HepG2 (cell line): ENCODE measurements around the gene FGD2. TPM values are rescaled to one million over a fixed set of nuclear protein-coding genes. Genes with fewer than 3 reads are reported as not detected.

Source experiments
- ATAD3A ChIP-seq: sonication (generic); formaldehyde crosslinking; IDR thresholded peaks from 2 replicates; pipeline ENCODE4 v1.4.0; 2020; ENCODE audit warnings: missing genetic modification reagents
- CAMTA2 ChIP-seq: sonication (generic); formaldehyde crosslinking; IDR thresholded peaks from 2 replicates; pipeline ENCODE4 v1.4.0; 2020; ENCODE audit warnings: mild to moderate bottlenecking, missing genetic modification reagents, borderline replicate concordance
- HNF4A ChIP-seq: sonication (generic); formaldehyde crosslinking; IDR thresholded peaks from 2 replicates; pipeline ENCODE4 v1.4.0; 2020; ENCODE audit warnings: missing genetic modification reagents
- KDM3A ChIP-seq: IDR thresholded peaks from 2 replicates; pipeline ENCODE4 v1.6.1; 2018; ENCODE audit warnings: low read depth, missing compliant biosample characterization
- NAIF1 ChIP-seq: sonication (generic); formaldehyde crosslinking; IDR thresholded peaks from 2 replicates; pipeline ENCODE4 v1.5.0; 2020; ENCODE audit warnings: mild to moderate bottlenecking, missing genetic modification reagents, borderline replicate concordance
- NFIC ChIP-seq: IDR thresholded peaks from 2 replicates; pipeline ENCODE4 v1.6.1; 2012; ENCODE audit warnings: mild to moderate bottlenecking, low read length, inconsistent platforms
- RAD21 ChIP-seq: fragments of 450-650 bp; formaldehyde crosslinking; IDR thresholded peaks from 2 replicates; pipeline ENCODE4 v1.5.0; 2020; ENCODE audit warnings: mild to moderate bottlenecking
- REST ChIP-seq, 2 experiments: IDR thresholded peaks; 2 replicates each; pipeline ENCODE4 v1.6.1; 2011 to 2012; ENCODE audit warnings: low read length in 2 of 2, borderline replicate concordance in 1 of 2, low read depth in 1 of 2, mild to moderate bottlenecking in 1 of 2, moderate library complexity in 1 of 2
- RXRB ChIP-seq: IDR thresholded peaks from 2 replicates; pipeline ENCODE4 v1.6.1; 2016; ENCODE audit warnings: borderline replicate concordance, missing genetic modification reagents, missing compliant biosample characterization
- SAP130 ChIP-seq: IDR thresholded peaks from 2 replicates; pipeline ENCODE4 v1.6.1; 2016; ENCODE audit warnings: low read depth
- TBX2 ChIP-seq: sonication (generic); formaldehyde crosslinking; IDR thresholded peaks from 2 replicates; pipeline ENCODE4 v1.5.0; 2020; ENCODE audit warnings: missing genetic modification reagents, mild to moderate bottlenecking, borderline replicate concordance
- YY1 ChIP-seq: IDR thresholded peaks from 2 replicates; pipeline ENCODE4 v1.6.1; 2011; ENCODE audit warnings: low read length, low read depth, moderate library complexity, mild to moderate bottlenecking; ENCODE audit not compliant: insufficient read depth, insufficient replicate concordance
- ZNF180 ChIP-seq: sonication (generic); formaldehyde crosslinking; IDR thresholded peaks from 2 replicates; pipeline ENCODE4 v1.4.0; 2020; ENCODE audit warnings: low read depth, missing genetic modification reagents, borderline replicate concordance
- ZNF329 ChIP-seq: sonication (generic); formaldehyde crosslinking; IDR thresholded peaks from 2 replicates; pipeline ENCODE4 v1.9.0; 2021; ENCODE audit warnings: low read depth, mild to moderate bottlenecking, missing genetic modification reagents
- ZNF550 ChIP-seq: sonication (generic); formaldehyde crosslinking; IDR thresholded peaks from 2 replicates; pipeline ENCODE4 v1.4.0; 2020; ENCODE audit warnings: mild to moderate bottlenecking, missing genetic modification reagents, borderline replicate concordance
- ZNF569 ChIP-seq: sonication (generic); formaldehyde crosslinking; IDR thresholded peaks from 2 replicates; pipeline ENCODE4 v1.5.0; 2020; ENCODE audit warnings: mild to moderate bottlenecking, missing genetic modification reagents, moderate library complexity, borderline replicate concordance
- ZNF589 ChIP-seq: sonication (generic); formaldehyde crosslinking; conservative IDR thresholded peaks from 2 replicates; pipeline ENCODE4 v1.8.0; 2022; ENCODE audit warnings: mild to moderate bottlenecking, moderate library complexity, missing genetic modification reagents
- ZNF687 ChIP-seq: sonication (generic); formaldehyde crosslinking; IDR thresholded peaks from 2 replicates; pipeline ENCODE4 v1.5.1; 2020; ENCODE audit warnings: mild to moderate bottlenecking, missing genetic modification reagents, moderate library complexity
- ZNF724P ChIP-seq: sonication (generic); formaldehyde crosslinking; IDR thresholded peaks from 2 replicates; pipeline ENCODE4 v1.8.0; 2022; ENCODE audit warnings: missing genetic modification reagents, borderline replicate concordance
- ZNF761 ChIP-seq: sonication (generic); formaldehyde crosslinking; conservative IDR thresholded peaks from 2 replicates; pipeline ENCODE4 v1.4.0; 2020; ENCODE audit warnings: mild to moderate bottlenecking, missing genetic modification reagents
- ZSCAN31 ChIP-seq: sonication (generic); formaldehyde crosslinking; IDR thresholded peaks from 2 replicates; pipeline ENCODE4 v1.5.0; 2020; ENCODE audit warnings: low read depth, mild to moderate bottlenecking, missing genetic modification reagents
- polyA plus RNA-seq, 8 experiments: library from polyadenylated mRNA; depleted of rRNA in 3 of 8; stranded (reverse) in 7 of 8; unstranded in 1 of 8; fragments of >200 nt; fragmentation: Illumina TruSeq in 4 of 8; extraction: Trizol in 4 of 8; gene quantifications; 2 replicates each; pipeline versions ENCODE4 v1.2.1 to v1.2.3, GENCODE V29; 2011 to 2016; ENCODE audit warnings: low read depth in 4 of 8, missing spikeins in 1 of 8, mixed read lengths in 1 of 8; ENCODE audit not compliant: insufficient read depth in 1 of 8
- total RNA-seq, 5 experiments: library from RNA; depleted of rRNA; stranded (reverse); fragments of >200 nt; fragmentation: Illumina TruSeq; extraction: Trizol; gene quantifications; 2 replicates each; pipeline ENCODE4 v1.2.3, GENCODE V29; 2016; ENCODE audit warnings: low read depth in 1 of 5

The FGD2 gene
- total and polyA plus RNA-seq, 2 of the 13 experiments (the other 11 are each of a cell fraction or from before 2014, with no cell fraction given) = not detected

- TF ChIP-seq ZNF180 (CRISPR knock-in tag) = no peak
- TF ChIP-seq NAIF1 (CRISPR knock-in tag) = no peak
- TF ChIP-seq ZNF687 (CRISPR knock-in tag) = peak; percentile 34; the same call in 1 of the 2 replicates
- no peak for TF ChIP-seq ZNF724P (CRISPR knock-in tag)
- TF ChIP-seq ZNF569 (CRISPR knock-in tag) = no peak
- peak; percentile 74 for TF ChIP-seq YY1
- no peak for TF ChIP-seq ZNF550 (CRISPR knock-in tag)
- no peak for TF ChIP-seq ATAD3A (CRISPR knock-in tag)
- no peak for TF ChIP-seq NFIC
- TF ChIP-seq RXRB (CRISPR knock-in tag) = peak; percentile 11; the same call in 1 of the 2 replicates
- peak; percentile 78 for TF ChIP-seq ZSCAN31
- peak; percentile 68; the same call in 1 of the 2 replicates for TF ChIP-seq ZNF761
- TF ChIP-seq CAMTA2 (CRISPR knock-in tag) = no peak
- TF ChIP-seq ZNF589 (CRISPR knock-in tag) = no peak
- no peak for TF ChIP-seq HNF4A (CRISPR knock-in tag)
- TF ChIP-seq SAP130 (CRISPR knock-in tag) = no peak; the same call in 1 of the 2 replicates
- TF ChIP-seq TBX2 = peak; percentile 67
- TF ChIP-seq REST (IDR thresholded peaks at IDR 0.05; ENCODE audit: borderline replicate concordance in 1 of 2, low read depth in 1 of 2, low read length in 2 of 2) = no peak
- no peak for TF ChIP-seq ZNF329 (CRISPR knock-in tag)
- peak; percentile 82 for TF ChIP-seq RAD21 (CRISPR knock-in tag)
- TF ChIP-seq KDM3A (CRISPR knock-in tag) = no peak
Measured at GRCh38 chr6:37018198-37019064, 13.0 kb downstream of the FGD2 start (continued).
